CD4-positive, alpha-beta T cell treated with Interleukin-15 for 1 hour (primary cell): ENCODE data around the gene SLC1A3.

ENCODE experiments used
- DNase-seq: peaks from one replicate; pipeline ENCODE4 v3.0.0-alpha.2; 2020

Gene SLC1A3

DNA sequence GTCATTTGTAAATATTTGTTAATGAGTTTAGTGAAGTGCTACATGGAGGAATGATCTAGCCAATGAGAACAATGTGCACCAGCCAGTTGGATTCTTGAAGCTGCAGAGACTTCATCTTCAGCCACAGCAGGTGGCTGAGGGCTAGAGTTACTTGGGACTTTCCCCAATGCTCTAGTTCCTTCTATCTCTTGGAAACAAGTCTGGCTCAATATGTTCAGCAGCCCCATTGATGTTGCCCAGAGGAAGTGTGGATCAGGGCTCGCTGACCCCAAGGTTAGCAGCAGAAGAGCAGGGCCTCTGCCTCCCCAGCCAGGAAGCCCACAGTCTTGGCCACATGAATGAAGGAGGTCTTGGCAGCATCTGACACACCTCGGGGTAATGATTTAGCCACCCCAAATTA lies 117.5 kb downstream of the SLC1A3 start:
- DNase-seq, result peak; percentile 29

DNA sequence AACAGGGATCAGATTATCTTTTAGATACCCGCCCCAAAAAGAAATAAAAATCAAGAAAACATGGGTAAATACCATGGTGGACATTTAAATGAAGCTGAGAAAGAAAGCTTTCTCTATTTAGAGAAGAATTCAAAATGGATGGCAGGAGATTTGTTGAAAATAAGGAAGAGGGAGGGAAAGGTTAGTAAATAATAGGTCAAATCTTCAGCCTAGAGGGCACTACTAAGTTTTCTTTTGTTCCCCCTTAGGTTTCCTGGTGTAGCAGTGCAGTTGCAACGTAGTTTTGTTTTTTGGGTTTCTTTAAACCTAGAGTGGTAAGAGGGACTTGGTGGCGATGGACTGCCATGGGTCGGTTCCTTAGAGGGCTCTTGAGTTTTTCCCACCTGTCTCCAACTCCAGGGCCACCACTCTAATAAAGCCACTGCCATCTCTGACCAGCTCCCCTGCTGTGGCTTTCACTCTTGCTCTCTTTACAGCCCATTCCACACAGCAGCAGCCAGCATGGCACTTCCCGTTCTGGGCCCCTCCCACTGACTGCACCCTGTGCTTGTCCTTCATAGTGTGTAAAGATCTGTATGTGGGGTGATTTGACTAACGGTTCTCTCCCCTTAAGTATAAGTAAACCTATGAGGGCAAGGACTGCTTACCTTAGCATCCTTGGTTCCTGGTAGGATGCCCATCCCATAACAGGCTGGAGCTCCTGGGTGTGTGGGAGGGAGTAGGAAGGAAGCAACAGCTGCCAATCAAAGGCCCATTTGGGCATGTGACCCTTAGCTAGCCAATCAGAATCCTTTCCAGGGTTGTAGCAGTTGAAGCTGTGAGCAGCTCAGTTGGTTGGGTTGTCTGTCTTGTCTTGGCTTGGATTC lies 118.3 kb downstream of the SLC1A3 start:
- peak; percentile 72 for DNase-seq

GRCh38 chr5:36726317-36726716 lies 119.9 kb downstream of the SLC1A3 start:
- DNase-seq, result no peak

GRCh38 chr5:36726767-36727166 lies 120.4 kb downstream of the SLC1A3 start:
- DNase-seq, result no peak

- DNase-seq, result no peak
These were observed 122.5 kb downstream of the SLC1A3 start for GRCh38 chr5:36728697-36729543.

GRCh38 chr5:36730537-36731216 lies 124.3 kb downstream of the SLC1A3 start:
- DNase-seq, result no peak

DNA sequence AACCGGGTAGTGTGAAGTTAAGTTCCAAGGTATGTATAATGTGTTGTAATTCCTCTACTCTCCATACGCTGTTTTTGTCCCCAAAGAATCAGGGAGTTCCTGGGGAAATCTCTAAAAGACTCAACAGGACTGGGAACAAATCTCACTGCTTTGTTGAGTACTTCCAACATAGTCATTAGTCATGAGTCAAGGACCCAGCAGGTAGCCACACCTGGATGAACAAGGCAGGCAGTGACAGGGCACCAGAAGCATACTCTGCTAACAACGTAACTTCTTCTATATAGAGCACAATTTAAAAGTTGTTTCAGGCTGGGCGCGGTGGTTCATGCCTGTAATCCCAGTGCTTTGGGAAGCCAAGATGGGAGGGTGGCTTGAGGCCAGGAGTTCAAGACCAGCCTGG lies 126.8 kb downstream of the SLC1A3 start:
- no peak for DNase-seq

GRCh38 chr5:36734422-36734821 lies 128.0 kb downstream of the SLC1A3 start:
- no peak for DNase-seq

DNA sequence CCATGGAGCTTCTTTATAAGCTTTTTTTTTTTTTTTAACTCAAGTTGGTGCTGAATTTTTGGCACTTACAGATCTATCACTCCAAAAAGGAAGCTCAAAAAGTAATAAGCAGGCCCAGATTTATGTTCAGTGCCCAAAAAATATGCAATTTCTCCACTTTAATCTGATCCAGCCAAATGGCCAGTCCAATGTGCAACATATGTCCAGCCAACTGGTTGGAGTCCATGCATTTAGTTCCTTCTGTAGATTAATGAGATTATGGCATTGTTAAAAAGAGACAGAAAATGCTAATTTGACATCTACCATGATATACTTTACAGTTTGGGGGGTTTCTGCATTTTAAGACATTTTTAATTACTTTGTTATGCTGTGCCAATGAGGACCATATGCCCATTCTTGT lies 129.5 kb downstream of the SLC1A3 start:
- DNase-seq, result no peak
